WTC11 (cell line): Measurements from ENCODE around the gene SHROOM2. TPM values are rescaled to one million over a fixed set of nuclear protein-coding genes. Genes with fewer than 3 reads are reported as not detected.

Experiments used
- ATAC-seq: fragments of 200-7000 bp; cut with Tn5 transposase; 2 replicates; pipeline ENCODE4 v1.10.0; 2021; ENCODE audit warnings: mild to moderate bottlenecking, moderate library complexity
- CTCF ChIA-PET: fragments of 300-600 bp; sonication (Branson Sonifier 250); formaldehyde crosslinking; loops from one replicate; lab custom pipeline; 2021; ENCODE audit warnings: antibody characterized with exemption; lab: Charles Lee
- POLR2A ChIA-PET: fragments of 350-600 bp; sonication (Branson Sonifier 250); formaldehyde crosslinking; loops from one replicate; lab custom pipeline; 2021; ENCODE audit warnings: antibody characterized with exemption; lab: Charles Lee
- DNase-seq: peaks from one replicate; pipeline ENCODE4 v3.0.0; 2021; ENCODE audit warnings: low spot score
- H3K27ac Mint-ChIP-seq: 2 replicates; pipeline ENCODE4 v1.8.0; 2021; ENCODE audit warnings: mixed read lengths
- H3K27me3 Mint-ChIP-seq: 2 replicates; pipeline ENCODE4 v1.8.0; 2021; ENCODE audit warnings: low read depth, mild to moderate bottlenecking, moderate library complexity, mixed read lengths
- H3K36me3 Mint-ChIP-seq: 2 replicates; pipeline ENCODE4 v1.8.0; 2021; ENCODE audit warnings: mixed read lengths
- H3K4me1 Mint-ChIP-seq: 2 replicates; pipeline ENCODE4 v1.8.0; 2022; ENCODE audit warnings: mixed read lengths
- H3K4me3 Mint-ChIP-seq: 2 replicates; pipeline ENCODE4 v1.8.0; 2021; ENCODE audit warnings: mild to moderate bottlenecking, moderate library complexity, mixed read lengths
- H3K9me3 Mint-ChIP-seq: 2 replicates; pipeline ENCODE4 v1.8.0; 2021; ENCODE audit warnings: mixed read lengths
- CTCF ChIP-seq: fragments of 200-600 bp; IDR thresholded peaks from 2 replicates; pipeline ENCODE4 v1.8.0; 2022; ENCODE audit warnings: antibody characterized with exemption
- ELF4 ChIP-seq: sonication (generic); formaldehyde crosslinking; IDR thresholded peaks from 2 replicates; pipeline ENCODE4 v1.8.1; 2022; ENCODE audit warnings: low read depth, mild to moderate bottlenecking, moderate library complexity, missing genetic modification reagents
- EMX1 ChIP-seq: fragments of 250-450 bp; sonication (Bioruptor Pico); IDR thresholded peaks from 2 replicates; pipeline ENCODE4 v1.8.0; 2021; ENCODE audit warnings: mild to moderate bottlenecking
- FOXP1 ChIP-seq: sonication (generic); formaldehyde crosslinking; IDR thresholded peaks from 2 replicates; pipeline ENCODE4 v1.8.0; 2022; ENCODE audit warnings: missing genetic modification reagents, mild to moderate bottlenecking, moderate library complexity, borderline replicate concordance
- IRF1 ChIP-seq: sonication (generic); formaldehyde crosslinking; IDR thresholded peaks from 2 replicates; pipeline ENCODE4 v1.8.0; 2023; ENCODE audit warnings: missing genetic modification reagents
- KAT7 ChIP-seq: sonication (generic); formaldehyde crosslinking; IDR thresholded peaks from 2 replicates; pipeline ENCODE4 v1.8.1; 2023; ENCODE audit warnings: missing genetic modification reagents, mild to moderate bottlenecking, borderline replicate concordance
- MAX ChIP-seq: sonication (generic); formaldehyde crosslinking; IDR thresholded peaks from 2 replicates; pipeline ENCODE4 v1.8.0; 2022; ENCODE audit warnings: mild to moderate bottlenecking, missing genetic modification reagents
- MLX ChIP-seq: sonication (generic); formaldehyde crosslinking; IDR thresholded peaks from 2 replicates; pipeline ENCODE4 v1.8.1; 2023; ENCODE audit warnings: mild to moderate bottlenecking, missing genetic modification reagents, moderate library complexity
- MXD4 ChIP-seq: fragments of 250-450 bp; sonication (Bioruptor Pico); IDR thresholded peaks from 2 replicates; pipeline ENCODE4 v1.8.0; 2021; ENCODE audit warnings: mild to moderate bottlenecking, moderate library complexity, borderline replicate concordance
- NR2C2 ChIP-seq: sonication (generic); formaldehyde crosslinking; IDR thresholded peaks from 2 replicates; pipeline ENCODE4 v1.8.0; 2022; ENCODE audit warnings: mild to moderate bottlenecking, missing genetic modification reagents
- PREB ChIP-seq: sonication (generic); formaldehyde crosslinking; IDR thresholded peaks from 2 replicates; pipeline ENCODE4 v1.8.1; 2022; ENCODE audit warnings: mild to moderate bottlenecking, missing genetic modification reagents, moderate library complexity, borderline replicate concordance
- PRRX2 ChIP-seq: fragments of 250-450 bp; sonication (Bioruptor Pico); IDR thresholded peaks from 2 replicates; pipeline ENCODE4 v1.8.0; 2021; ENCODE audit warnings: mild to moderate bottlenecking
- SMAD4 ChIP-seq: sonication (generic); formaldehyde crosslinking; IDR thresholded peaks from 2 replicates; pipeline ENCODE4 v1.8.0; 2022; ENCODE audit warnings: mild to moderate bottlenecking, missing genetic modification reagents
- SOX15 ChIP-seq: fragments of 250-450 bp; sonication (Bioruptor Pico); IDR thresholded peaks from 2 replicates; pipeline ENCODE4 v1.9.0; 2021; ENCODE audit warnings: mild to moderate bottlenecking
- STAT6 ChIP-seq: sonication (generic); formaldehyde crosslinking; conservative IDR thresholded peaks from 2 replicates; pipeline ENCODE4 v1.8.1; 2023; ENCODE audit warnings: mild to moderate bottlenecking, low read depth, missing genetic modification reagents, moderate library complexity
- TCF7 ChIP-seq: sonication (generic); formaldehyde crosslinking; IDR thresholded peaks from 2 replicates; pipeline ENCODE4 v1.8.0; 2022; ENCODE audit warnings: mild to moderate bottlenecking, low read depth, missing genetic modification reagents, moderate library complexity
- TEAD1 ChIP-seq: sonication (generic); formaldehyde crosslinking; IDR thresholded peaks from 2 replicates; pipeline ENCODE4 v1.8.0; 2022; ENCODE audit warnings: mild to moderate bottlenecking, missing genetic modification reagents
- ZBTB21 ChIP-seq: sonication (generic); formaldehyde crosslinking; IDR thresholded peaks from 2 replicates; pipeline ENCODE4 v1.8.1; 2023; ENCODE audit warnings: mild to moderate bottlenecking, missing genetic modification reagents, borderline replicate concordance
- ZNF263 ChIP-seq: sonication (generic); formaldehyde crosslinking; IDR thresholded peaks from 2 replicates; pipeline ENCODE4 v1.8.1; 2022; ENCODE audit warnings: low read depth, mild to moderate bottlenecking, moderate library complexity, missing genetic modification reagents
- ZNF281 ChIP-seq: sonication (generic); formaldehyde crosslinking; IDR thresholded peaks from 2 replicates; pipeline ENCODE4 v1.8.0; 2023; ENCODE audit warnings: mild to moderate bottlenecking, missing genetic modification reagents
- total RNA-seq: library from RNA; stranded (reverse); gene quantifications from 3 replicates; pipeline ENCODE4 v1.2.3, GENCODE V29; 2021

Gene SHROOM2
- total RNA-seq, 1 experiment from 2014 or later = 14.8 TPM

- Mint-ChIP-seq H3K9me3 (peaks cover 4% of the 10 kb centered on the region; the same call in 1 of the 2 replicates), H3K27me3 (no peaks in the 10 kb centered on the region), H3K4me3 (no peak overlapping the region), H3K36me3 (no peaks in the 10 kb centered on the region), H3K27ac (no peak overlapping the region), H3K4me1 (peaks cover 2% of the 10 kb centered on the region; the same call in 1 of the 2 replicates)
- ChIA-PET POLR2A (no interaction called here), CTCF (no interaction called here)
- ATAC-seq = peak; percentile 85
- DNase-seq = peak; percentile 81
- no peak for TF ChIP-seq STAT6 (CRISPR knock-in tag)
- no peak for TF ChIP-seq SOX15 (CRISPR knock-in tag)
- TF ChIP-seq TEAD1 (CRISPR knock-in tag) = peak; percentile 19; the same call in 1 of the 2 replicates
- peak; percentile 91 for TF ChIP-seq CTCF
- TF ChIP-seq EMX1 (CRISPR knock-in tag) = no peak
These were observed 209.7 kb downstream of the SHROOM2 start for GRCh38 chrX:9995855-9996339.

- Mint-ChIP-seq H3K4me3 (no peak overlapping the region), H3K36me3 (no peaks in the 10 kb centered on the region), H3K27ac (no peak overlapping the region), H3K9me3 (peaks cover 4% of the 10 kb centered on the region; the same call in 1 of the 2 replicates), H3K4me1 (peaks cover 2% of the 10 kb centered on the region; the same call in 1 of the 2 replicates), H3K27me3 (no peaks in the 10 kb centered on the region)
- no peak for ATAC-seq
- POLR2A ChIA-PET = no interaction called here
- CTCF ChIA-PET = interaction anchor here (1.4 kb wide), 1 partner anchor 123 kb away, joined by 5 read pairs; no protein-coding TSS in a partner anchor
- TF ChIP-seq PRRX2 (CRISPR knock-in tag) (no peak), NR2C2 (CRISPR knock-in tag) (no peak), FOXP1 (no peak), IRF1 (CRISPR knock-in tag) (no peak), MXD4 (no peak), TCF7 (CRISPR knock-in tag) (no peak), KAT7 (CRISPR knock-in tag) (no peak)
- no peak for DNase-seq
These were observed 210.8 kb downstream of the SHROOM2 start for GRCh38 chrX:9997041-9997440.

GRCh38 chrX:9997524-9997923, 211.3 kb downstream of the SHROOM2 start:
- H3K9me3 Mint-ChIP-seq = peaks cover 4% of the 10 kb centered on the region; the same call in 1 of the 2 replicates
- H3K4me1 Mint-ChIP-seq = peaks cover 2% of the 10 kb centered on the region; the same call in 1 of the 2 replicates
- H3K36me3 Mint-ChIP-seq = no peaks in the 10 kb centered on the region
- CTCF ChIA-PET = interaction anchor here (1.4 kb wide), 1 partner anchor 122 kb away, joined by 5 read pairs; no protein-coding TSS in a partner anchor
- no peaks in the 10 kb centered on the region for H3K27me3 Mint-ChIP-seq
- DNase-seq (no peak), ATAC-seq (no peak)
- TF ChIP-seq SMAD4 (CRISPR knock-in tag) (no peak), PREB (no peak), MAX (CRISPR knock-in tag) (no peak), ELF4 (CRISPR knock-in tag) (no peak), ZNF263 (CRISPR knock-in tag) (no peak), ZBTB21 (CRISPR knock-in tag) (no peak), MLX (CRISPR knock-in tag) (no peak), KAT7 (CRISPR knock-in tag) (no peak), ZNF281 (CRISPR knock-in tag) (no peak)
- no peak overlapping the region for H3K27ac Mint-ChIP-seq
- no peak overlapping the region for H3K4me3 Mint-ChIP-seq
- POLR2A ChIA-PET = no interaction called here
